Body of pancreas (tissue), 4 donors: Measurements from ENCODE around the gene CST6. TPM values are rescaled to one million over a fixed set of nuclear protein-coding genes. Genes with fewer than 3 reads are reported as not detected.
A peak's percentile ranks its signal among the peaks of the same experiment; 100 is the strongest.

Experiments used
- ATAC-seq: fragments of 150-250 bp; one replicate; pipeline ENCODE4 v1.9.1; 2016
- DNase-seq, 4 donors: peaks; one replicate each; pipeline ENCODE4 v3.0.0-alpha.2; 2019
- H3K27ac ChIP-seq, 4 donors: fragments of 200-600 bp; sonication (generic); 1 replicate in 3 of 4; 2 replicates in 1 of 4; pipeline versions ENCODE4 v1.5.1 to v1.6.1; 2016 to 2019; ENCODE audit warnings: mild to moderate bottlenecking in 1 of 4, mixed read lengths in 1 of 4, moderate library complexity in 1 of 4
- H3K27me3 ChIP-seq, 2 donors: fragments of 200-600 bp; sonication (generic); one replicate each; pipeline ENCODE4 v1.6.0; 2016; ENCODE audit warnings: mild to moderate bottlenecking in 1 of 2
- H3K36me3 ChIP-seq, 2 donors: fragments of 200-600 bp; sonication (generic); replicated peaks in 1 of 2; 2 replicates each; pipeline ENCODE4 v1.5.1; 2016; ENCODE audit warnings: low read depth in 2 of 2; ENCODE audit not compliant: insufficient read depth in 1 of 2
- H3K4me1 ChIP-seq: fragments of 200-600 bp; sonication (generic); one replicate; pipeline ENCODE4 v1.6.0; 2016
- H3K4me3 ChIP-seq, 2 donors: fragments of 200-600 bp; sonication (generic); 1 replicate in 1 of 2; 2 replicates in 1 of 2; pipeline ENCODE4 v1.5.1; 2016 to 2019
- H3K9me3 ChIP-seq, 3 donors: fragments of 200-600 bp; sonication (generic); 1 replicate in 2 of 3; 2 replicates in 1 of 3; pipeline ENCODE4 v1.5.1; 2016
- POLR2A ChIP-seq, 3 donors: fragments of 450-650 bp; IDR thresholded peaks; one replicate each; pipeline ENCODE4 v1.6.1; 2016; ENCODE audit warnings: antibody characterized with exemption in 3 of 3, mild to moderate bottlenecking in 2 of 3
- WGBS, 2 donors: methylation state at CpG; one replicate each; pipeline ENCODE4 v1.1.5; 2017; 5-methylcytosine and 5-hydroxymethylcytosine counted together
- intact Hi-C: fragments of 100-400 bp; cut with DNase I; formaldehyde crosslinking; loops from one replicate; pipeline ENCODE4 v1.15.1; 2023
- total RNA-seq, 2 donors: library from RNA; depleted of rRNA; stranded (reverse); fragments of >200 nt; gene quantifications; one replicate each; pipeline ENCODE4 v1.1.0, GENCODE V29; 2016
- TF ChIP-seq, protein P1 (sequence below), 7 experiments: fragments of 450-650 bp in 4 of 7; fragments of 200-600 bp in 3 of 7; sonication (generic) in 3 of 7; IDR thresholded peaks; one replicate each; pipeline ENCODE4 v1.5.1; 2016 to 2019; ENCODE audit warnings: antibody characterized with exemption in 7 of 7

The CST6 gene
- total RNA-seq, 2 donors from 2014 or later = not detected

DNA sequence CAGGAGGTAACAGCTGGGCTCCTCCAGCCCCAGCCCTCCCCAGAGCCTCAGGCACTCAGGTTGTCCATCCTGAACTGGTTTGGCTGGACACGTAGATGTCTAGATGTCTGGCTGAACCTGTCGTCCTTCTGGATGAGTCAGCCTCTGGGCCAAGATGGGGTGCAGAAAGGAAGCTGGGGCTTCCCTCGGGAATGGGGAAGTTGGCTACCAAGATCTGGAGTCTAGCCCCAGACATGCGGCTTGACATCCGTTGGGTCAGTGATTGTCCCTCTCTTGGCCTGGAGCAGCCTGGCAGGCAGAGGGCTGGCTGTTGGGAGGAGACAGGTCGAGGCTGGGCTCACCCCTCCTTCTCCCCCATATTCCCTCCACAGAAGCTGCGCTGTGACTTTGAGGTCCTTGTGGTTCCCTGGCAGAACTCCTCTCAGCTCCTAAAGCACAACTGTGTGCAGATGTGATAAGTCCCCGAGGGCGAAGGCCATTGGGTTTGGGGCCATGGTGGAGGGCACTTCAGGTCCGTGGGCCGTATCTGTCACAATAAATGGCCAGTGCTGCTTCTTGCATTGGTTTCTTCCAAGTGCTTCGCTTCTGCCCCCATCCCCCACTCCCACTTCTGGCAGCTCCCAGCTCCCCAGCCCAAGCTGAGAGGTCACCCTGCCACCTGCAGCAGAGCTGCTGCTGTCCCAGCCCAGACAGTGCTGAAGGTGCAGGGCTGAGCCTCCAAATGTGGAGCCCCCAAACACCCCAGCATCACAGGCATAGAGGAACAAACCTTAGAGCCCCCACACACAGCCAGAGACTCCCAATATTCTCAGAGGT is 1.3 kb downstream of the CST6 start:
- intact Hi-C loops = no loop called here
- Histone ChIP-seq H3K27me3 (no peaks in the 10 kb centered on the region), H3K27ac (no peak overlapping the region), H3K4me3 (no peak overlapping the region), H3K4me1 (no peaks in the 10 kb centered on the region), H3K36me3 (no peaks in the 10 kb centered on the region), H3K9me3 (no peaks in the 10 kb centered on the region)
- TF ChIP-seq, protein P1, sequence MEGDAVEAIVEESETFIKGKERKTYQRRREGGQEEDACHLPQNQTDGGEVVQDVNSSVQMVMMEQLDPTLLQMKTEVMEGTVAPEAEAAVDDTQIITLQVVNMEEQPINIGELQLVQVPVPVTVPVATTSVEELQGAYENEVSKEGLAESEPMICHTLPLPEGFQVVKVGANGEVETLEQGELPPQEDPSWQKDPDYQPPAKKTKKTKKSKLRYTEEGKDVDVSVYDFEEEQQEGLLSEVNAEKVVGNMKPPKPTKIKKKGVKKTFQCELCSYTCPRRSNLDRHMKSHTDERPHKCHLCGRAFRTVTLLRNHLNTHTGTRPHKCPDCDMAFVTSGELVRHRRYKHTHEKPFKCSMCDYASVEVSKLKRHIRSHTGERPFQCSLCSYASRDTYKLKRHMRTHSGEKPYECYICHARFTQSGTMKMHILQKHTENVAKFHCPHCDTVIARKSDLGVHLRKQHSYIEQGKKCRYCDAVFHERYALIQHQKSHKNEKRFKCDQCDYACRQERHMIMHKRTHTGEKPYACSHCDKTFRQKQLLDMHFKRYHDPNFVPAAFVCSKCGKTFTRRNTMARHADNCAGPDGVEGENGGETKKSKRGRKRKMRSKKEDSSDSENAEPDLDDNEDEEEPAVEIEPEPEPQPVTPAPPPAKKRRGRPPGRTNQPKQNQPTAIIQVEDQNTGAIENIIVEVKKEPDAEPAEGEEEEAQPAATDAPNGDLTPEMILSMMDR (IDR thresholded peaks at IDR 0.05) = no peak
- TF ChIP-seq POLR2A (IDR thresholded peaks at IDR 0.05) = no peak
- ATAC-seq (no peak), DNase-seq (peak in 1 of 4 donors; percentile 42)
- WGBS, 2 donors = 45 to 65% methylated on average over 7 to 12 of the region's 12 CpGs

DNA sequence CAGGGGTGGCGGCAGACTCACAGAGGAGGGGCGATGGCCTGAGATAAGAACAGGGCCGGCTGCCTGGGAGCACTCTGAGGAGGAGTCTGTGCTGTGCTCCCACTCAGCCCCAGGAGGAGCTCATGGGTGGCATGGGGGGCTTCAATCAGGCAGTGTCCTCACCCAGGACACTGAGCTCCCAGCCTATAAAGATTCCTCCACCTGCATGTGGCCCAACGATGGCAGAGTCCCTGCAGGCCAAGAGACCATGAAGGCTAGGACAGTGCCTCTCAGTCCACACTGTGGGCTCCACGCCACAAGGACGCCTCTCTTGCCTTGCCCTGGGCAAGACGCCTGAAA is 1.9 kb downstream of the CST6 start:
- intact Hi-C loops = no loop called here
- 58 to 62% methylated on average over 4 to 7 of the region's 7 CpGs for WGBS, 2 donors
- Histone ChIP-seq H3K4me3 (no peak overlapping the region), H3K27me3 (no peaks in the 10 kb centered on the region), H3K36me3 (no peaks in the 10 kb centered on the region), H3K27ac (no peak overlapping the region), H3K9me3 (no peaks in the 10 kb centered on the region), H3K4me1 (no peaks in the 10 kb centered on the region)
- TF ChIP-seq, protein P1 (IDR thresholded peaks at IDR 0.05) = no peak
- no peak for DNase-seq
- no peak for ATAC-seq

DNA sequence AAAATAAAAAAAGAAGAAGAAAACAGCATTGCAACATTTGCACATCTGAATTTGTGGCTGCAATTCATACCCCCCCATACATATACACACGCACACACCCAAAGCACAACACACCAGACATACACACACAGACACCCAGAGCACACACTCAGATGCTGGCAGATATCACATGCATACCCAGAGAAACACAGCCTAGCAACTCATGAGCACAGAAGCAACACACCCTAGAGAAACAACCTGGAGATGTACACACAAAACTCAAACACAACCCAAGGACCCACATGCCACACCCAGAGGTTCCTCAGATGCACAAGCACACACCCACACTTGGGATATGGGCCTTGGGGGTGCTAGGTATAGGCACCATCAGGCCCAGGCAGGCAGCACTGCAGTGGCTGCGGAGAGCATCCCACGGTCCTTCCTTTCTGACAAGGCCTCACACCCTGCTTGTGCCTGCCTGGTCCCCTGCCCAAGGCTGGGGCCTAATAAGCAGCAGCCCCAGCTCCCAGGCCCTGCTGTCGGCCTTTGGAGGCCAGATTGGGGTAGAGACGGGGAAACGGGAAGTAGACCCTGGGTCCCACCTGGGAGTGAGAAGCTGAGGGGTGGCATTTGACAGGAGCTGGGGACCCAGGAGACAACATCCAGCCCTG is 3.1 kb downstream of the CST6 start:
- Histone ChIP-seq H3K4me1 (no peaks in the 10 kb centered on the region), H3K36me3 (no peaks in the 10 kb centered on the region), H3K27me3 (no peaks in the 10 kb centered on the region), H3K27ac (no peak overlapping the region), H3K4me3 (no peak overlapping the region), H3K9me3 (no peaks in the 10 kb centered on the region)
- WGBS, 2 donors = 81 to 94% methylated on average over 4 to 6 of the region's 6 CpGs
- ATAC-seq (no peak), DNase-seq (no peak)
- TF ChIP-seq, protein P1 (IDR thresholded peaks at IDR 0.05) = no peak
- TF ChIP-seq POLR2A (IDR thresholded peaks at IDR 0.05) = no peak
- intact Hi-C loops = no loop called here

DNA sequence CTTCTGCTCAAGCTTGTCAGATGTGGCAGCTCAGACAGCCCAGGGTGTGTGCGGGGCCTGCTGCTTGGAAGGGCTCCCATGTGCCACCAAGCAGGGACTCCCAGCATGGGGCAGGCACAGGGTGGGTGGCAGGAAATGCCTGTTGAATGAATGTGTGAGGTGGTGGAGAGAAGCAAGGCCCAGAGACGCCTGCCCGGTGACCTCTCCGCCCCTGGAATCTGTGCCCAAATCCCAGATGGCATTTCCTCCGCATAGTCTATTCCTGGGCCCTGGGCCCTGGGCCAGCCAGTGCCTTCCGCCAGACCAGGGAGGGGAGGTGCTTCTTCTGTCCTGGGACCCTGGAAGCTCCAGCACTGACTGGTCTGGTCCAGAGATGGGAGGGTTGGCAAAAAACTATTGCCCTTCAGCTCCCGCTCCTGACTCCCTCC is 3.7 kb downstream of the CST6 start:
- Histone ChIP-seq H3K27me3 (no peaks in the 10 kb centered on the region), H3K4me1 (no peaks in the 10 kb centered on the region), H3K9me3 (no peaks in the 10 kb centered on the region), H3K4me3 (no peak overlapping the region), H3K27ac (no peak overlapping the region), H3K36me3 (no peaks in the 10 kb centered on the region)
- DNase-seq = no peak
- intact Hi-C loops = no loop called here
- 40 to 48% methylated on average over 5 to 7 of the region's 7 CpGs for WGBS, 2 donors
- no peak for TF ChIP-seq POLR2A (IDR thresholded peaks at IDR 0.05)
- TF ChIP-seq, protein P1 (IDR thresholded peaks at IDR 0.05) = no peak
- ATAC-seq = no peak
